K562 treated with DMSO at 1 percent for 48 hours (cell line): ENCODE measurements around the gene PRKCSH. TPM values are rescaled to one million over a fixed set of nuclear protein-coding genes. Genes with fewer than 3 reads are reported as not detected.

Experiments
- total RNA-seq: library from RNA; unstranded; fragments of 300-600 nt; gene quantifications from 2 replicates; pipeline ENCODE4 v1.2.3, GENCODE V29; 2022; ENCODE audit warnings: low replicate concordance; ENCODE audit errors: extremely low read depth

The PRKCSH gene
- 230 TPM in 1 of 2 replicates, not detected in the other for total RNA-seq

GRCh38 chr19:11435057-11435832 is at the start of gene PRKCSH, which contains the start of gene ODAD3:
Gene PRKCSH (plus strand): TSS chr19:11435635. CDS start chr19:11436118, 483 bp downstream.
Gene ODAD3 (minus strand): TSS chr19:11435121. CDS start chr19:11435016, 105 bp downstream.

GRCh38 chr19:11418549-11419506 is 16.6 kb upstream of the PRKCSH start, which contains the start of gene RGL3:
Gene RGL3 (minus strand): TSS chr19:11419314. CDS start chr19:11419278, 36 bp downstream.

GRCh38 chr19:11480715-11481533 is 45.5 kb downstream of the PRKCSH start, which contains the start of gene ELAVL3:
Gene ELAVL3 (minus strand): TSS chr19:11481046. CDS start chr19:11480608, 438 bp downstream.

Other genes starting within 250 kb of the PRKCSH start
- 1,164 TPM in 1 of 2 replicates, not detected in the other for gene KANK2, start 238.1 kb upstream of the PRKCSH start, total RNA-seq
- gene ANGPTL8, start 196.0 kb upstream of the PRKCSH start, total RNA-seq: not detected in 2 replicates
- not detected in 2 replicates for gene DOCK6, start 173.1 kb upstream of the PRKCSH start, total RNA-seq
- not detected in 2 replicates for gene TSPAN16, start 139.5 kb upstream of the PRKCSH start, total RNA-seq
- not detected in 2 replicates for gene RAB3D, start 96.0 kb upstream of the PRKCSH start, total RNA-seq
- gene TMEM205, start 89.4 kb upstream of the PRKCSH start, total RNA-seq: not detected in 2 replicates
- gene CCDC159, start 89.1 kb upstream of the PRKCSH start, total RNA-seq: not detected in 2 replicates
- not detected in 2 replicates for gene PLPPR2, start 80.2 kb upstream of the PRKCSH start, total RNA-seq
- not detected in 2 replicates for gene SWSAP1, start 61.0 kb upstream of the PRKCSH start, total RNA-seq
- not detected in 2 replicates for gene EPOR, start 51.3 kb upstream of the PRKCSH start, total RNA-seq
- not detected in 2 replicates for gene RGL3, start 16.3 kb upstream of the PRKCSH start, total RNA-seq
- gene ODAD3, start 514 bp upstream of the PRKCSH start, total RNA-seq: not detected in 2 replicates
- gene ELAVL3, start 45.4 kb downstream of the PRKCSH start, total RNA-seq: not detected in 2 replicates
- gene ZNF653, start 70.2 kb downstream of the PRKCSH start, total RNA-seq: not detected in 2 replicates
- not detected in 2 replicates for gene ECSIT, start 93.5 kb downstream of the PRKCSH start, total RNA-seq
- gene CNN1, start 103.2 kb downstream of the PRKCSH start, total RNA-seq: not detected in 2 replicates
- not detected in 2 replicates for gene ELOF1, start 123.6 kb downstream of the PRKCSH start, total RNA-seq
- not detected in 2 replicates for gene ACP5, start 142.0 kb downstream of the PRKCSH start, total RNA-seq
- not detected in 2 replicates for gene ZNF627, start 161.8 kb downstream of the PRKCSH start, total RNA-seq